C4-2B (cell line): Measurements from ENCODE around the gene KIT.

Experiments used
- H3K27ac ChIP-seq: fragments of 450-650 bp; 2 replicates; pipeline ENCODE4 v1.5.1; 2017
- ZFX ChIP-seq: fragments of 450-650 bp; IDR thresholded peaks from 2 replicates; pipeline ENCODE4 v1.6.1; 2017
- TF ChIP-seq, protein P1 (sequence below): fragments of 450-650 bp; conservative IDR thresholded peaks from 2 replicates; pipeline ENCODE4 v1.5.1; 2017; ENCODE audit warnings: mild to moderate bottlenecking

Gene KIT

DNA sequence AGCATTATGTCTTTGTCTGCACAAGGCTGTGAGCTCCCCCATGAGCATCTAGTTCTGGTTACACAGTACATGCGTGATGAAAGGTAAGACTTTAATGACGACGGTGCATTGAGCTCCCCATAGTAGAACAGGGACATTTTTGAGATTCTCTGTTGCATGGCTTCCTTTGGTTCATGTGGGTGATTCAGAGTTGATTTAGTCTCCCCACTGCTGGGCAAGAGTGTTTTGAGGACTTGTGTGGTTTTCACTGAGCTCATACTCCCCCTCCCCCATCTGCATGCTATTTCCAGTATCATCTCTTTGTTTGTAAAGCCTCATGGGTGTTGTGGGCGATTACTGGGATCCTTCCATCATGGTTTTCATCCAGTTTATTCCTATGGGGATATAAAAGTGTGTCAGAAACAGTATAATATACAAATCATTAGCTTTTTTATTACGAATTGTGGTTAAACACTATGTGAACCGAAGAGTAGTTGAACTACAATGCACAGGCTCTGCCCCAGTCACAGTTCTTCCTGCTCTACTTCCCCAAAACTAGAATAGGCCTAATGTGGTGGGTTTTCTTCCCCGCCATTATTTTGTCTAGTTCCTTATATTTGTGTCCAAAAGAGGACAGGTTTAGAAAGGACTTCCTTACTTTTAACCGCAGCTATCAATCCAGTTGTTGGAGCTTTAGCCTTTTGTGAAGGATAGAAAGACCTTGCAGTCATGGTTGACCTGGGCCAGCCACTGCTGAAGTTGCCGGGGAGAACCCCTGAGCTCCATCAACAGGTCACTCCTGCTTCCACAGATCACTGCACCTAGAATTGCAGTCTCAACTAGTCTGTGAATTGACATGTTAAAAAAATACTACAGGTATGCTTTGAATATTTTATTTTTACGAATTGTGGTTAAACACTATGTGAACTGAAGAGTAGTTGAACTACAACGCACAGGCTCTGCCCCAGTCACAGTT, 30.4 kb downstream of the KIT start:
- H3K27ac ChIP-seq: no peak overlapping the region
- TF ChIP-seq, protein P1, sequence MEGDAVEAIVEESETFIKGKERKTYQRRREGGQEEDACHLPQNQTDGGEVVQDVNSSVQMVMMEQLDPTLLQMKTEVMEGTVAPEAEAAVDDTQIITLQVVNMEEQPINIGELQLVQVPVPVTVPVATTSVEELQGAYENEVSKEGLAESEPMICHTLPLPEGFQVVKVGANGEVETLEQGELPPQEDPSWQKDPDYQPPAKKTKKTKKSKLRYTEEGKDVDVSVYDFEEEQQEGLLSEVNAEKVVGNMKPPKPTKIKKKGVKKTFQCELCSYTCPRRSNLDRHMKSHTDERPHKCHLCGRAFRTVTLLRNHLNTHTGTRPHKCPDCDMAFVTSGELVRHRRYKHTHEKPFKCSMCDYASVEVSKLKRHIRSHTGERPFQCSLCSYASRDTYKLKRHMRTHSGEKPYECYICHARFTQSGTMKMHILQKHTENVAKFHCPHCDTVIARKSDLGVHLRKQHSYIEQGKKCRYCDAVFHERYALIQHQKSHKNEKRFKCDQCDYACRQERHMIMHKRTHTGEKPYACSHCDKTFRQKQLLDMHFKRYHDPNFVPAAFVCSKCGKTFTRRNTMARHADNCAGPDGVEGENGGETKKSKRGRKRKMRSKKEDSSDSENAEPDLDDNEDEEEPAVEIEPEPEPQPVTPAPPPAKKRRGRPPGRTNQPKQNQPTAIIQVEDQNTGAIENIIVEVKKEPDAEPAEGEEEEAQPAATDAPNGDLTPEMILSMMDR: no peak
- TF ChIP-seq ZFX: no peak

DNA sequence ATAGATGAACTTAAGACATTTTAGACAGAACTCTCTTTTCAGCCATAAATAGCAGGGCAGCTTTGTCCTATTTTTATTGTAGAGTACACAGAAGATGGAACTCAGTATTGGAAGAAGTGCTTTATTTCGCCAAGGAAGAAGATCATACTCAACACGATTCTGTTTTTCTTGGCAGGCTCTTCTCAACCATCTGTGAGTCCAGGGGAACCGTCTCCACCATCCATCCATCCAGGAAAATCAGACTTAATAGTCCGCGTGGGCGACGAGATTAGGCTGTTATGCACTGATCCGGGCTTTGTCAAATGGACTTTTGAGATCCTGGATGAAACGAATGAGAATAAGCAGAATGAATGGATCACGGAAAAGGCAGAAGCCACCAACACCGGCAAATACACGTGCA, 37.6 kb downstream of the KIT start:
- TF ChIP-seq ZFX: no peak
- TF ChIP-seq, protein P1: no peak
- H3K27ac ChIP-seq: no peak overlapping the region

DNA sequence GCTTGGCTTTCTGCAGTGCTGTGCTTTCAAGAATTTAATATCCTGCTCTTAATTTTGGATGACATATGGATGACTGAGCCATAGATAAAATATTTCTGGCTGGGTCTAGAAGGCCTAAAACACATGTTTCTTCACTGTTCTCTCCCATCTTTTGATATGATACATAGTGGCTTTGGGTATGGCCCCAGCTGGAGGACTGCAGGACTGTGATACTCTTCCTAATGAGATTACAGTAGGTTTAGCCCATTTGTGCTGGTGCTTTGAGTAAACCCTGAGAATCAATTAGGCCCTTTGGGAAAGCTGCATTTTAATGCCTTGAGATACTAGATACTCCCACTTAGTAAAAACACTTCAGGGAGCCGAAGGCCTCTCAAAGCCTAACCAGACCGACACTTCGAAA, 38.0 kb downstream of the KIT start:
- no peak overlapping the region for H3K27ac ChIP-seq
- TF ChIP-seq ZFX: no peak
- TF ChIP-seq, protein P1: no peak

DNA sequence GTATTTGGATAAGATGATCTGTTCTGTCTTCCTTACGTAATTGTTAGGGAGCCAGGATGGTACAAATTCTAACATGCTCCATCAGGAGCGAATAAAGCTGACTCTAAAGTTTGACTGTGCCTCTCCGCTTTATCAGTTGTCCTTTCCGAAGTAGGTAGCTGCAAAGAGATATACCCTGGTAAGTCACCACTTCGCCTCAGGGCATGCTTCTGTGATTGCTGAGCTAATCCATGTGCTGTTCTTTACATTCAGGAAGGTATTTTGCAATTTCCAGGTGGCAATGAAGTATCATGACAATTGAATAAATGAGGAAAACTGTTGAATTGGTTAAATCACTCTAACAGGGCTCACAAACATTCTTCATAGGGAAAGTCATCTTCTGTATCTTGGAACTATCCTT, 38.9 kb downstream of the KIT start:
- TF ChIP-seq ZFX: no peak
- TF ChIP-seq, protein P1: no peak
- no peak overlapping the region for H3K27ac ChIP-seq

DNA sequence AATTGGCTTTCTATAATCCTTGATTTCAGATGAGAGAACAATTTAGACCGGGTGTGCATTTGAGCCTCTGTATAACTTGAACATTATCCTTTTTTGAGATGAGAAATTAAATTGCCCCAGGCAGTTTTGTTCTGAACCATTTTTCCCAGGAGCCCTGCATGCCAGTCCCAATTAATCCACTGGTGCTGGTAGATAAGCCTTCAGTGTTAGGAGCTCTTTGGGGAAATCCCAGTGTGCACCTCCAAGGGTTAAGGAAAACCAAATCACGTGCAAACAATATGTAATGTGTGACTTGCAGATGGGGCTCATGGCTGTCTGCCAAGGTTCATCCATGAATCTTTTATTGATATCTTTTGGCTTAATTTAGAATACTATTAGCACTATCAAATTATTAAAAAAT, 43.2 kb downstream of the KIT start:
- TF ChIP-seq, protein P1: no peak
- TF ChIP-seq ZFX: no peak
- H3K27ac ChIP-seq: no peak overlapping the region

DNA sequence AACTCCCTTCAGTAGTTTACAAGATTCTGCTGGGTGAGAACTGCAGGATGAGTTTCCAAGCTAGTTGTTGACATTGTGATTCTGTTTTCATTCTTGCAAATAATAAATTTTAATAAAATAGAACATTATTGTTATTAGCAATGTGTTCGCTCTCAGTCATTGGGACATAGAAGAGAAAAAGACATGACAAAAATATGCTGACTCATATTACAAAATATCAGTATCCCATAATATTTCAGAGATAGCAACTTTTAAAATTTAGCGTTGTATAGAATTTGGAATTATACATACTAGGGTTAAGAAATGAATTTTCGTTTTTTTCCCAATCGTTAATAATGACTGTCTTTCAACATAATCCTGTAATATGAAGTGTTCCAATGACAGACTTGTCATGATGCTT, 45.4 kb downstream of the KIT start:
- no peak overlapping the region for H3K27ac ChIP-seq
- TF ChIP-seq, protein P1: no peak
- no peak for TF ChIP-seq ZFX

DNA sequence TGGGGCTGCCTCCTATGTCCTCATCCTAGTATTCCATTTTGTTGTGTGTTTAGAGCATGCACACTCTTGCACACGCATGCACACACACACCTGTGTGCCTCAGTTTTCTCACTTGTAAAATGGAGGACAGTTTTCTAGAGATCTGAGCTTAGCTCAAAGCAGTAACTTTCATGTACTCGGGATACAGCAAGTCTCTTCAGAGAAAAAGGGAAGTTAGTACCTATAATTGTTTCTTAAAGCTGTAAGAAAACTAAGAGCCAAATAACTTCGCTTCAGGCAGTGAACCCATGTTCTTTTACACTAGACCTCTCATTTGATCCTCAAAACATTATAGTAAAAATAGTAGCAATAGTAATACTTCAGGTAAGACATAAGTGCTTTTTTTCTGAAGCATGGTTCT, 49.6 kb downstream of the KIT start:
- no peak for TF ChIP-seq ZFX
- TF ChIP-seq, protein P1: no peak
- H3K27ac ChIP-seq: no peak overlapping the region
